Upper lobe of left lung (tissue), 6 donors: ENCODE data around the gene CDC45. TPM values are rescaled to one million over a fixed set of nuclear protein-coding genes. Genes with fewer than 3 reads are reported as not detected.

Experiments
- ATAC-seq, 2 donors: fragments of 200-7000 bp; cut with Tn5 transposase; one replicate each; pipeline ENCODE4 v1.9.1; 2022; ENCODE audit warnings: mild to moderate bottlenecking in 2 of 2, moderate library complexity in 2 of 2; ENCODE audit not compliant: low FRiP score in 2 of 2
- DNase-seq, 2 donors: peaks; one replicate each; pipeline ENCODE4 v3.0.0-alpha.2; 2019 to 2020
- H3K27ac ChIP-seq, 4 donors: fragments of 200-600 bp; sonication (generic); one replicate each; pipeline ENCODE4 v1.5.1; 2016 to 2019
- H3K27me3 ChIP-seq, 4 donors: fragments of 200-600 bp; sonication (generic); one replicate each; pipeline ENCODE4 v1.5.1; 2017 to 2019
- H3K36me3 ChIP-seq, 4 donors: fragments of 200-600 bp; sonication (generic); one replicate each; pipeline ENCODE4 v1.5.1; 2016 to 2019
- H3K4me1 ChIP-seq, 4 donors: fragments of 200-600 bp; sonication (generic); one replicate each; pipeline ENCODE4 v1.5.1; 2018 to 2019
- H3K4me3 ChIP-seq, 4 donors: fragments of 200-600 bp; sonication (generic); one replicate each; pipeline ENCODE4 v1.5.1; 2017 to 2019; ENCODE audit warnings: mild to moderate bottlenecking in 2 of 4, moderate library complexity in 1 of 4
- H3K9me3 ChIP-seq, 4 donors: fragments of 200-600 bp; sonication (generic); one replicate each; pipeline ENCODE4 v1.5.1; 2018 to 2019
- CTCF ChIP-seq, 6 experiments: fragments of 450-650 bp in 4 of 6; fragments of 200-600 bp in 2 of 6; sonication (generic) in 2 of 6; IDR thresholded peaks; one replicate each; pipeline ENCODE4 v1.5.1; 2016 to 2019; ENCODE audit warnings: antibody characterized with exemption in 6 of 6
- EP300 ChIP-seq, 4 donors: sonication (generic); formaldehyde crosslinking; IDR thresholded peaks; one replicate each; pipeline ENCODE4 v1.5.1; 2017; ENCODE audit warnings: antibody characterized with exemption in 4 of 4, control low read depth in 2 of 4
- POLR2A ChIP-seq, 4 donors: fragments of 450-650 bp; IDR thresholded peaks; one replicate each; pipeline ENCODE4 v1.5.1; 2016 to 2017; ENCODE audit warnings: antibody characterized with exemption in 4 of 4, mild to moderate bottlenecking in 2 of 4
- POLR2AphosphoS5 ChIP-seq, 2 donors: sonication (generic); formaldehyde crosslinking; IDR thresholded peaks; one replicate each; pipeline ENCODE4 v1.5.1; 2017; ENCODE audit warnings: antibody characterized with exemption in 2 of 2
- WGBS, 2 donors: methylation state at CpG; one replicate each; pipeline ENCODE4 v1.1.5; 2017 to 2018; 5-methylcytosine and 5-hydroxymethylcytosine counted together
- total RNA-seq, 6 donors: library from RNA; depleted of rRNA in 4 of 6; stranded (reverse); fragments of >200 nt in 4 of 6; gene quantifications; one replicate each; pipeline versions ENCODE4 v1.1.0 to v1.2.1, GENCODE V29; 2016 to 2021
- donor health status: DM: no; HTN: no; CAD: no; lungs with moderate emphysema.
- donor health status: DM: no; HTN: yes; CAD: no; lungs with severe emphysema.

The CDC45 gene
- total RNA-seq, 6 donors from 2014 or later: 0.44 to 3.2 (median 1.8) TPM; not detected in 1

GRCh38 chr22:19520566-19521305 lies 41.0 kb downstream of the CDC45 start:
- Histone ChIP-seq H3K9me3 (no peaks in the 10 kb centered on the region), H3K27ac (peak overlapping the region; percentile 87 to 97 (median 92)), H3K4me1 (peaks cover 4 to 21% (median 19%) of the 10 kb centered on the region in 4 donors), H3K4me3 (peak overlapping the region; percentile 27 to 65 (median 53)), H3K36me3 (peaks cover 0 to 29% (median 3%) of the 10 kb centered on the region in 4 donors), H3K27me3 (peaks cover 0 to 25% (median 11%) of the 10 kb centered on the region in 4 donors)
- WGBS, 2 donors: 76 to 82% methylated on average over 6 to 10 of the region's 10 CpGs
- DNase-seq (no peak), ATAC-seq (no peak)
- TF ChIP-seq EP300 (IDR thresholded peaks at IDR 0.05) (no peak), CTCF (IDR thresholded peaks at IDR 0.05) (no peak), POLR2AphosphoS5 (IDR thresholded peaks at IDR 0.05) (peak in 1 of 2 donors; percentile 12)

- Histone ChIP-seq H3K4me3 (peak overlapping the region; percentile 50 to 65 (median 53)), H3K27me3 (peaks cover 0 to 25% (median 11%) of the 10 kb centered on the region in 4 donors), H3K27ac (peak overlapping the region; percentile 87 to 97 (median 92)), H3K9me3 (no peaks in the 10 kb centered on the region), H3K4me1 (peaks cover 18 to 35% (median 27%) of the 10 kb centered on the region in 4 donors), H3K36me3 (peaks cover 0 to 29% (median 3%) of the 10 kb centered on the region in 4 donors)
- no peak for ATAC-seq
- 58 to 80% methylated on average over 1 to 16 of the region's 16 CpGs for WGBS, 2 donors
- DNase-seq: no peak
- TF ChIP-seq POLR2AphosphoS5 (IDR thresholded peaks at IDR 0.05) (no peak), POLR2A (IDR thresholded peaks at IDR 0.05) (peak in 1 of 4 donors; percentile 47), EP300 (IDR thresholded peaks at IDR 0.05) (no peak), CTCF (IDR thresholded peaks at IDR 0.05) (no peak)
These were observed 42.6 kb downstream of the CDC45 start for GRCh38 chr22:19522190-19522880.

- whole genome bisulfite sequencing, 2 donors: 46 to 54% methylated on average over 5 to 9 of the region's 9 CpGs
These were observed 43.1 kb downstream of the CDC45 start for GRCh38 chr22:19522881-19523239.

More at GRCh38 chr22:19522881-19523239, 43.1 kb downstream of the CDC45 start:
- peaks cover 0 to 29% (median 3%) of the 10 kb centered on the region in 4 donors for H3K36me3 ChIP-seq
- DNase-seq (no peak), ATAC-seq (no peak)
- H3K4me3 ChIP-seq: peak overlapping the region; percentile 50 to 65 (median 53)
- H3K4me1 ChIP-seq: peaks cover 21 to 39% (median 29%) of the 10 kb centered on the region in 4 donors
- peak overlapping the region; percentile 87 to 97 (median 92) for H3K27ac ChIP-seq
- H3K9me3 ChIP-seq: no peaks in the 10 kb centered on the region
- peaks cover 0 to 25% (median 11%) of the 10 kb centered on the region in 4 donors for H3K27me3 ChIP-seq
- no peak for TF ChIP-seq EP300 (IDR thresholded peaks at IDR 0.05)
- no peak for TF ChIP-seq POLR2A (IDR thresholded peaks at IDR 0.05)
- TF ChIP-seq CTCF (IDR thresholded peaks at IDR 0.05): no peak
- TF ChIP-seq POLR2AphosphoS5 (IDR thresholded peaks at IDR 0.05): no peak
